Measurements from ENCODE around the gene CELA2B. TPM values are rescaled to one million over a fixed set of nuclear protein-coding genes. Genes with fewer than 3 reads are reported as not detected.
"Not testable (repeated sequence)": the region's sequence is repeated elsewhere in the genome, so short reads cannot be mapped to it uniquely, and the experiment has no call there.

The CELA2B gene
- total RNA-seq, 2 experiments from 2014 or later = not detected

GRCh38 chr1:15433471-15433870, 42.4 kb upstream of the CELA2B start:
- Histone ChIP-seq H3K36me3 (ENCODE audit: insufficient read depth, low read length) (peaks cover 4% of the 10 kb centered on the region; the same call in 1 of the 2 replicates), H3K79me2 (ENCODE audit: insufficient read depth, low read depth, low read length) (no peaks in the 10 kb centered on the region), H3K4me1 (ENCODE audit: insufficient read depth, low read length, poor library complexity, severe bottlenecking) (no peaks in the 10 kb centered on the region), H3K4me2 (ENCODE audit: low read length) (no peak overlapping the region), H3K27ac (ENCODE audit: low read depth, low read length, poor library complexity, severe bottlenecking) (no peak overlapping the region), H3K9me3 (ENCODE audit: low read length) (no peaks in the 10 kb centered on the region), H2AFZ (ENCODE audit: low read length) (no peak overlapping the region), H3K4me3 (ENCODE audit: low read depth, low read length, poor library complexity, severe bottlenecking) (no peak overlapping the region), H4K20me1 (ENCODE audit: insufficient read depth, low read length) (no peaks in the 10 kb centered on the region), H3K9me2 (ENCODE audit: insufficient read depth, low read length) (no peaks in the 10 kb centered on the region)
- no TSS peak for BruUV-seq (replicated peaks)
- ChIA-PET CTCF (ENCODE audit: unreplicated experiment) (no interaction called here), POLR2A (no interaction called here)
- DNase-seq (ENCODE audit: low spot score) = no peak
- no peak for TF ChIP-seq CTCF (conservative IDR thresholded peaks at IDR 0.05; ENCODE audit: low read length)
- no peak for TF ChIP-seq EZH2phosphoT487 (IDR thresholded peaks at IDR 0.05; ENCODE audit: borderline replicate concordance, low read depth, low read length)
- intact Hi-C loops (cut with micrococcal nuclease; ENCODE audit: unreplicated experiment) = loop anchor here (5.0 kb wide), 1 partner anchor 309 kb away; the partner anchor contains the start of gene TMEM82

GRCh38 chr1:15434739-15435138, 41.2 kb upstream of the CELA2B start:
- H3K79me2 ChIP-seq (ENCODE audit: insufficient read depth, low read depth, low read length); CTCF ChIA-PET (ENCODE audit: unreplicated experiment); BruUV-seq (replicated peaks); H3K4me3 ChIP-seq (ENCODE audit: low read depth, low read length, poor library complexity, severe bottlenecking); H2AFZ ChIP-seq (ENCODE audit: low read length); H3K9me3 ChIP-seq (ENCODE audit: low read length); H3K9me2 ChIP-seq (ENCODE audit: insufficient read depth, low read length); H3K4me1 ChIP-seq (ENCODE audit: insufficient read depth, low read length, poor library complexity, severe bottlenecking); H3K36me3 ChIP-seq (ENCODE audit: insufficient read depth, low read length); POLR2A ChIA-PET; H3K27ac ChIP-seq (ENCODE audit: low read depth, low read length, poor library complexity, severe bottlenecking); H3K4me2 ChIP-seq (ENCODE audit: low read length); H4K20me1 ChIP-seq (ENCODE audit: insufficient read depth, low read length); DNase-seq (ENCODE audit: low spot score): not testable (repeated sequence)
- intact Hi-C loops (cut with micrococcal nuclease; ENCODE audit: unreplicated experiment) = loop anchor here (5.0 kb wide), 1 partner anchor 308 kb away; the partner anchor contains the start of gene TMEM82

GRCh38 chr1:15435239-15436077, 40.4 kb upstream of the CELA2B start:
- TF ChIP-seq EZH2phosphoT487 (IDR thresholded peaks at IDR 0.05; ENCODE audit: borderline replicate concordance, low read depth, low read length) = no peak
- TF ChIP-seq CTCF (conservative IDR thresholded peaks at IDR 0.05; ENCODE audit: low read length) = no peak
- no TSS peak for BruUV-seq (replicated peaks)
- no peaks in the 10 kb centered on the region for H3K9me2 ChIP-seq (ENCODE audit: insufficient read depth, low read length)
- peaks cover 4% of the 10 kb centered on the region; the same call in 1 of the 2 replicates for H3K36me3 ChIP-seq (ENCODE audit: insufficient read depth, low read length)
- no peaks in the 10 kb centered on the region for H3K9me3 ChIP-seq (ENCODE audit: low read length)
- no peaks in the 10 kb centered on the region for H4K20me1 ChIP-seq (ENCODE audit: insufficient read depth, low read length)
- no peak overlapping the region for H3K4me3 ChIP-seq (ENCODE audit: low read depth, low read length, poor library complexity, severe bottlenecking)
- ChIA-PET POLR2A (no interaction called here), CTCF (ENCODE audit: unreplicated experiment) (no interaction called here)
- no peak for DNase-seq (ENCODE audit: low spot score)
- no peak overlapping the region for H3K27ac ChIP-seq (ENCODE audit: low read depth, low read length, poor library complexity, severe bottlenecking)
- no peak overlapping the region for H2AFZ ChIP-seq (ENCODE audit: low read length)
- no peaks in the 10 kb centered on the region for H3K79me2 ChIP-seq (ENCODE audit: insufficient read depth, low read depth, low read length)
- intact Hi-C loops (cut with micrococcal nuclease; ENCODE audit: unreplicated experiment) = no loop called here
- no peaks in the 10 kb centered on the region for H3K4me1 ChIP-seq (ENCODE audit: insufficient read depth, low read length, poor library complexity, severe bottlenecking)
- no peak overlapping the region for H3K4me2 ChIP-seq (ENCODE audit: low read length)

Measured in OCI-LY7 (cell line).